ENCODE data around the gene GJD4. TPM values are rescaled to one million over a fixed set of nuclear protein-coding genes. Genes with fewer than 3 reads are reported as not detected.

Gene GJD4
- total RNA-seq, 2 donors from 2014 or later = not detected

GRCh38 chr10:35578618-35578956 is 26.6 kb upstream of the GJD4 start:
- TF ChIP-seq CTCF (IDR thresholded peaks at IDR 0.05) = no peak
- H3K4me1 ChIP-seq = no peaks in the 10 kb centered on the region
- intact Hi-C loops (cut with DNase I) = no loop called here
- no peak overlapping the region for H3K9ac ChIP-seq (ENCODE audit: low read depth in 2 of 2, low read length in 2 of 2)
- H3K9me3 ChIP-seq = no peaks in the 10 kb centered on the region
- no peaks in the 10 kb centered on the region for H3K36me3 ChIP-seq
- H3K27ac ChIP-seq = no peak overlapping the region
- DNase-seq = no peak
- no peaks in the 10 kb centered on the region for H3K27me3 ChIP-seq
- H3K4me3 ChIP-seq = no peak overlapping the region

GRCh38 chr10:35579116-35579515 is 26.0 kb upstream of the GJD4 start:
- Histone ChIP-seq H3K27ac (no peak overlapping the region), H3K9ac (ENCODE audit: low read depth in 2 of 2, low read length in 2 of 2) (no peak overlapping the region), H3K4me1 (no peaks in the 10 kb centered on the region), H3K4me3 (no peak overlapping the region), H3K36me3 (no peaks in the 10 kb centered on the region), H3K9me3 (no peaks in the 10 kb centered on the region), H3K27me3 (no peaks in the 10 kb centered on the region)
- DNase-seq = no peak
- TF ChIP-seq CTCF (IDR thresholded peaks at IDR 0.05) = no peak
- intact Hi-C loops (cut with DNase I) = no loop called here

- no peak for DNase-seq
- intact Hi-C loops (cut with DNase I) = no loop called here
- no peak for TF ChIP-seq CTCF (IDR thresholded peaks at IDR 0.05)
- Histone ChIP-seq H3K36me3 (no peaks in the 10 kb centered on the region), H3K9ac (ENCODE audit: low read depth in 2 of 2, low read length in 2 of 2) (no peak overlapping the region), H3K4me3 (no peak overlapping the region), H3K9me3 (no peaks in the 10 kb centered on the region), H3K4me1 (no peaks in the 10 kb centered on the region), H3K27ac (no peak overlapping the region), H3K27me3 (no peaks in the 10 kb centered on the region)
Observed at GRCh38 chr10:35579726-35580422, 25.3 kb upstream of the GJD4 start.

GRCh38 chr10:35580423-35580770 is 24.7 kb upstream of the GJD4 start:
- intact Hi-C loops (cut with DNase I) = no loop called here
- TF ChIP-seq CTCF (IDR thresholded peaks at IDR 0.05) = no peak

GRCh38 chr10:35581655-35582054 is 23.5 kb upstream of the GJD4 start:
- Histone ChIP-seq H3K4me1 (no peaks in the 10 kb centered on the region), H3K9ac (ENCODE audit: low read depth in 2 of 2, low read length in 2 of 2) (no peak overlapping the region), H3K27me3 (no peaks in the 10 kb centered on the region), H3K36me3 (no peaks in the 10 kb centered on the region), H3K27ac (no peak overlapping the region), H3K4me3 (no peak overlapping the region), H3K9me3 (no peaks in the 10 kb centered on the region)
- no peak for DNase-seq
- no peak for TF ChIP-seq CTCF (IDR thresholded peaks at IDR 0.05)
- intact Hi-C loops (cut with DNase I) = no loop called here

More at GRCh38 chr10:35580423-35580770, 24.7 kb upstream of the GJD4 start:
- no peak for DNase-seq
- Histone ChIP-seq H3K9me3 (no peaks in the 10 kb centered on the region), H3K4me1 (no peaks in the 10 kb centered on the region), H3K27me3 (no peaks in the 10 kb centered on the region), H3K9ac (ENCODE audit: low read depth in 2 of 2, low read length in 2 of 2) (no peak overlapping the region), H3K4me3 (no peak overlapping the region), H3K27ac (no peak overlapping the region), H3K36me3 (no peaks in the 10 kb centered on the region)
